ENCODE measurements around the gene WDR70. TPM values are rescaled to one million over a fixed set of nuclear protein-coding genes. Genes with fewer than 3 reads are reported as not detected.

WDR70 gene
- polyA plus RNA-seq, 1 of the 3 experiments (the other 2 are of a cell fraction), result 14.2 TPM

GRCh38 chr5:37631939-37632338, 252.8 kb downstream of the WDR70 start:
- no peak overlapping the region for H3K27ac ChIP-seq (ENCODE audit: low read depth in 2 of 2, low read length in 1 of 2)
- H2AFZ ChIP-seq (ENCODE audit: low read depth), result no peak overlapping the region
- H3K9me2 ChIP-seq, result no peaks in the 10 kb centered on the region
- TF ChIP-seq USF1 (IDR thresholded peaks at IDR 0.05; ENCODE audit: borderline replicate concordance, low read depth), result no peak
- TF ChIP-seq SMC3 (IDR thresholded peaks at IDR 0.05; ENCODE audit: low read depth, low read length), result no peak
- no peak for TF ChIP-seq REST (IDR thresholded peaks at IDR 0.05; ENCODE audit: low read depth, low read length)
- no peak for TF ChIP-seq MXI1 (IDR thresholded peaks at IDR 0.05; ENCODE audit: low read depth, low read length)
- TF ChIP-seq ELF1 (IDR thresholded peaks at IDR 0.05), result no peak
- no peak for TF ChIP-seq RAD21 (IDR thresholded peaks at IDR 0.05; ENCODE audit: low read length)
- no peak for TF ChIP-seq FOSL2 (IDR thresholded peaks at IDR 0.05; ENCODE audit: borderline replicate concordance, low read depth)
- no peaks in the 10 kb centered on the region for H3F3A ChIP-seq (replicated peaks; ENCODE audit: insufficient read depth)
- CTCF ChIA-PET, result no interaction called here
- H3K9me3 ChIP-seq, result no peaks in the 10 kb centered on the region
- POLR2A ChIA-PET, result no interaction called here
- H3K4me3 ChIP-seq (ENCODE audit: low read depth in 2 of 2, low read length in 1 of 2), result no peak overlapping the region
- H3K4me1 ChIP-seq (ENCODE audit: control insufficient read depth in 1 of 2, insufficient read depth in 2 of 2, low read depth in 1 of 2, low read length in 1 of 2), result no peaks in the 10 kb centered on the region
- H3K4me2 ChIP-seq, result no peak overlapping the region
- no peak overlapping the region for H3K9ac ChIP-seq
- H3K79me2 ChIP-seq (ENCODE audit: insufficient read depth), result no peaks in the 10 kb centered on the region
- H3K27me3 ChIP-seq (ENCODE audit: insufficient read depth), result no peaks in the 10 kb centered on the region
- H4K20me1 ChIP-seq (ENCODE audit: insufficient read depth), result no peaks in the 10 kb centered on the region
- no peak for DNase-seq
- WGBS (ENCODE audit: low lambda C conversion rate), result 92% methylated on average over 3 of the region's 3 CpGs
- H3K36me3 ChIP-seq (replicated peaks in 1 of 2; ENCODE audit: control insufficient read depth in 1 of 2, insufficient read depth in 2 of 2, low read length in 1 of 2), result peaks cover 2 to 12% of the 10 kb centered on the region in 2 experiments

DNA sequence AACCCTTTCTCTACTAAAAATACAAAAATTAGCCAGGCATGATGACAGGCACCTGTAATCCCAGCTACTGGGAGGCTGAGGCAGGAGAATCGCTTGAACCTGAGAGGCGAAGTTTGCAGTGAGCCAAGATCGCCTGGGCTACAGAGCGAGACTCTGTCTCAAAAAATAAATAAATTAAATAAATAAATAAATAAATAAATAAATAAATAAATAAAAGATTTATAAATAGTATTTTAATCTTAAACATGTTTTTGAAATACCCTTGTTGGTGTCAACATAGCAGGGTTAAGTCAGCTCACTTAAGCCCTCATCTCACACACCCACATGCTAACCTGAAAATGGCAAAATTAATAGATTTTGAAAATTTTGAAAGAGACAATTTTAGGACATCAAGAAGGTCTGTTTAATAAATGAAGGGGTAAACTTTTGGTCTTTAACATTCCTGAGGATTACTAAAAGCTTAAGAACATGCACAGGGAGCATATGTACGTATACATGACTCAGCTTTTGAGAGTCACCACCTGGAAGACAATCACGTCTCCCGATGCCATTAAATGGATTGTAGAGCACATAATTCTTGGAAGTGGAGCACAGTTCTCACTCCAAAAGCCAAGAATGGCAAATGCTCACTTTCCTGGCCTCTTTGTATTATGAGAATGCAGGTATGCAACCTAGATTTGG, 258.2 kb downstream of the WDR70 start:
- CTCF ChIA-PET, result interaction anchor here (1.1 kb wide), 1 partner anchor 12 kb away, joined by 3 read pairs; no protein-coding TSS in a partner anchor
- no peak overlapping the region for H3K4me3 ChIP-seq (ENCODE audit: low read depth in 2 of 2, low read length in 1 of 2)
- peaks cover 2 to 5% of the 10 kb centered on the region in 2 experiments for H3K36me3 ChIP-seq (replicated peaks in 1 of 2; ENCODE audit: control insufficient read depth in 1 of 2, insufficient read depth in 2 of 2, low read length in 1 of 2)
- H3K27me3 ChIP-seq (ENCODE audit: insufficient read depth), result no peaks in the 10 kb centered on the region
- DNase-seq, result no peak
- no peak overlapping the region for H2AFZ ChIP-seq (ENCODE audit: low read depth)
- no peaks in the 10 kb centered on the region for H4K20me1 ChIP-seq (ENCODE audit: insufficient read depth)
- no peaks in the 10 kb centered on the region for H3K79me2 ChIP-seq (ENCODE audit: insufficient read depth)
- TF ChIP-seq GABPA (IDR thresholded peaks at IDR 0.05; ENCODE audit: low read depth) (no peak), YY1 (IDR thresholded peaks at IDR 0.05; ENCODE audit: low read depth) (no peak), JUND (IDR thresholded peaks at IDR 0.05) (no peak), FOXM1 (IDR thresholded peaks at IDR 0.05; ENCODE audit: low read depth) (no peak), EZH2phosphoT487 (IDR thresholded peaks at IDR 0.05; ENCODE audit: borderline replicate concordance, low read depth) (no peak), ELF1 (IDR thresholded peaks at IDR 0.05) (no peak), NRF1 (IDR thresholded peaks at IDR 0.05; ENCODE audit: low read depth, low read length) (no peak), MAX (IDR thresholded peaks at IDR 0.05; ENCODE audit: low read depth) (no peak)
- H3K27ac ChIP-seq (ENCODE audit: low read depth in 2 of 2, low read length in 1 of 2), result no peak overlapping the region
- no peak overlapping the region for H3K9ac ChIP-seq
- no peaks in the 10 kb centered on the region for H3K9me2 ChIP-seq
- POLR2A ChIA-PET, result no interaction called here
- WGBS (ENCODE audit: low lambda C conversion rate), result 96% methylated on average over 7 of the region's 7 CpGs
- H3K9me3 ChIP-seq, result no peaks in the 10 kb centered on the region
- H3K4me2 ChIP-seq, result no peak overlapping the region
- H3K4me1 ChIP-seq (ENCODE audit: control insufficient read depth in 1 of 2, insufficient read depth in 2 of 2, low read depth in 1 of 2, low read length in 1 of 2), result no peaks in the 10 kb centered on the region; a peak in 1 of 4 replicates
- H3F3A ChIP-seq (replicated peaks; ENCODE audit: insufficient read depth), result no peaks in the 10 kb centered on the region
